HG03108 (cell line): ENCODE measurements around the gene SPOCD1.
A peak's percentile ranks its signal among the peaks of the same experiment; 100 is the strongest.

Experiments
- ATAC-seq: cut with Tn5 transposase; IDR thresholded peaks from one replicate; pipeline ENCODE4 v1.9.1; 2021; ENCODE audit warnings: moderate library complexity; ENCODE audit not compliant: unreplicated experiment

SPOCD1 gene

DNA sequence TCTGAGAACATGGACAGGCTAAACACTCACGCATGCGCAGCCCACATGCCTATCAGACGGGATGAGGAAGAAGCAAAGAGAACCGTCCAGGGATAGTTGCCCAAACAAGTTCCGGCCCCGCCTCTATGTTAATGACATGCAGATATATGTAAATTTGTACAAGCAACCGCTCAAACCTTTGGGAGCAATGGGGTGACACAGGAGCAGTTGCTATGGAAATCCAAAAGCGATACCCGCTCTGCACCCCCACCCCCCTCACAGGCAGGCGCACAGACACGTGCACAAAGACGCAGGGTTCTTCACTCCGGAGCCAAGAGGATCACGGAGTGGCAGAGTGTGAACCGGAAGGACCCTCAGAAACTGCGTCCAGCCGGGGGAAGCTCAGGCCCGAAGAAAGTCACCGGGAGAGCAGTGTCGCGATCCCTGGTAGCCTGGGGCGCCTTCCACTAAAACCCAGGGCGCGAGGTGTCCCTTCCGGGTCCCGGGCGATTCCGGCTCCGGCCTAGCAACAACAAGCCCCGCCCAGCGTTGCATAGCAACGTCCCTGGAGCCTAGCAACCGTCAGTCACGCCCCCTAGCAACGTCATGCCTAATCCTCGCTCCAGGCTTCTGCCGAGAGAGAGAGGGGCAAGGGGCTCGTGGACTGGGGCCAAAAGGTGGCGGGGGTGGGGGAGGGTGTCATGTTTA, 27.5 kb downstream of the SPOCD1 start:
- ATAC-seq = peak; percentile 40

DNA sequence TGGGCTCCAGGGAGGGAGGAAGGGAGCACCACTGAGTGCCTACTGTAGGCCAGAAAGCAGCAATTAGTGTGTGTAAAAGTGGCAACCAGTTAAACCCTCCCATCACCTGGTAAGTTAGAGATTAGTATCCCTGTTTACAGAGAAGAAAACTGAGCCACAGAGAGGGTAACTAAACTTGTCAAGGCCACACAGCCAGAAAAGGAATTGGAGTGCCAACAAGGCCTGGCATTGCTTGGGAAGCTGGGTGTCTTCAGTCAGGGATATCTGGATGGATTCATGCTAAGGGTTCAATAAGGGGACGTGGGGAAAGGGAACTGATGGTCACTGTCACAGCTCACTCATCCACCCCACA, 28.1 kb downstream of the SPOCD1 start:
- ATAC-seq = no peak

DNA sequence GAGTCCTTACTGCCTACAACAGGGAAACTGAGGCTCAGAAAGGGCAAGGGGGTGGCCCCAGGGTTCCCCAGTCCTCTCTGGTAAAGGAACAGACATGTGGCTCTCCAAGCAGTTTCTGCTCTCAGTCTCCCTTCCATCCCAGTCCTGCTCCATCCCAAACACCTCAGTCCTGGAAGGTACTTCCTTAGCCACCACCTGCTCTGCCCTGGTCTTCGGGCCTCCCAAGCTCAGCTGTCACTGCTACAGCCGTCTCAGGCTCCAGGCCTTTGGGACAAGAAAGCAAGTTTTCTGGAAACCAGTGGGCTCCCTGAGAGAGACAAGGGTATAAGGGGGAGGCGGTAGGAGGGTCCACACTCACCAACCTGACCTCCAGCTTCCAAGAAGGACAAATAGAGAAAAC, 28.6 kb downstream of the SPOCD1 start:
- no peak for ATAC-seq

GRCh38 chr1:31786366-31787060, 29.3 kb downstream of the SPOCD1 start:
- no peak for ATAC-seq

GRCh38 chr1:31785947-31786290, 29.9 kb downstream of the SPOCD1 start:
- no peak for ATAC-seq

DNA sequence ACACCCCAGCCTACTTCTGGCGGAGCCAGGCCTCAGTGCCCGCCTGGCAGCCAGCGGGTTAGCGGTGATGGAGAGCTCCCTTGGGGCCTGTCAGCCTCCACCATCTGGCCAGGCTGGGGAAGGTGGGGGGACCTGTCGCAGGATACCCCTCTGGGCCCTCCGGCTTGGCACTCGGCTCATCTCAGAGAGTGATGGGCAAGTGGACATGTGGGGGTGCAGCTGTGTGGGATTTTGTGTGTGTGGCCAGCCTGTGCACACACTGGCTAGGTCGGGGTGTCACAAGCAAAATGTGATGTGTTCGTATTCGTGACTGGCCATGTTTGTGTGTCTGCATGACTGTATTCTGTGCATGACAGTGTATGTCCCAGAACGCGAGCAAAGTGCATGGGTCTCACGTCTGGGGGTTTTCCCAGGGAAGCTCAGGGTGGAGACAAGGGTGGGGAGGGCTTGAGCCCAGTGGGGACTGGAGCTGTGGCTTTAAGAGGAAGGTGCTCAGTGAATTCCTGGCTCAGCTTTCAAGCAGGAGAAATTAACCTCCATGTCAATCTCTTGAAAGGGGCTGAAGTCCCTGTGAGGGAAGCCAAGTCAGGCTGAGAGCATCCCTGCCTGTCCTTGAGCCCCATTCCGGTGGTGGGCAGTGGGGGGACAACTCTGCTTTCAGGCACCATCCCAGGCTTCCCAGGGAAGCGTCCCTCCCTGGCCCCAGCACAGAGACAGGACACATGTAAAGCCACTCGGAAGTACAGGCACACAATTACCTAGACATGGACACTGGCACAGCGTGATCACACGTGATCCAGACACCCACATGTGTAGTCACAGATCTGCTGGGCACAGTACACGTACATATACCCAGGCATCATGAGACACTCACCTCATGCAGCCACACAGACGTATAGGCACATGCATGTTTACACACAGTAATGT, 30.5 kb downstream of the SPOCD1 start:
- ATAC-seq = no peak

DNA sequence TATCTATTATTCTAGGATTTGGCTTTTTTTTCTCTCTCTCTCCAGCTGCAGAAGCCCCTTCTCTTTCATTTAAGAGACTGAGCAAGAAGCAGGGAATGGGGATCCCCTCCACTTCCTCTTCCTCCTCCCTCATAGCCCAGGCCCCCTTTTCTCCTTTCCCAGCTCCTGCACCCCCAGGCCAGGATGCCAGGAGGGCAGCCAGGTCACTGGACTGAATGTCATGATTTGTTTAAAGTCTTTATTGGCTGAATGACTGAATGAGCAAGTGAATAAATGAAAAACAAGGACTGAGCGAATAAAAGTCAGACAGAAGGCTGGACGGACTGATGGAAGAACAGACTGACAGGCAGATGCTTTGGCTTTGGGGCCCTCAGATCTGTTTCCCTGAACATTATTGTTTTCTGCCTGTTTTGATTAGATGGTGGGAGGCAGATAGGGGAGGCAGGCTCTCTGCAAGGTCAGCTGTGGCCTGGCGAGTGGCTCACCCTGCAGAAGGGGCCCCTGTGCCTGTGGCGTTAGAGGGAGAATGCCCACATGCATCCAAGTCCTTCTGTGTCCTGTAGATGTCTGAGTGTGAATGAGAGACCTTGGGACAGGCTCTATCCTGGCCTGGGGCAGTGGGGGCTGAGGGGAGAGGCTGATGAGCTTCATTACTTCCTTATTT, 31.3 kb downstream of the SPOCD1 start:
- ATAC-seq = no peak

DNA sequence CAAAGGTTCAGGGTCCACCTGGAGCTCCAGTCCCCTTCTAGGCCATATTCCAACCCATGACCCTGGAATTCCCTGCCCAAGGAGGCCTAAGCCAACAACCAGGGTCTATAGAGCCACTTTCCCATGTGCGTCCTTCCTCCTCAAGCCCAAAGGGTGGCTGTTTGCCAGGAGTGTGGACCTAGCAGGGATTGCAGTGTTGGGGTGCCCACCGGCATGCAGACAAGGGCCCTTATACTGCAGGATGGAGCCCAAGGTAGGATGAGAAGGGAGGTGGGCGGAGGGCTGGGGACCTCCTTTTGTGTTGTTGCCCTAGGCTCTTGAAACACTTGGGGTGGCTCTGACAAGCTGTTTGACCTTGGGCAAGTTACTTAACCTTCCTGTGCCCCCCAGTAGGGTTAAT, 32.0 kb downstream of the SPOCD1 start:
- no peak for ATAC-seq

- no peak for ATAC-seq
These were observed 33.1 kb downstream of the SPOCD1 start for GRCh38 chr1:31782421-31783410.

GRCh38 chr1:31781756-31782371, 34.0 kb downstream of the SPOCD1 start:
- ATAC-seq = no peak

DNA sequence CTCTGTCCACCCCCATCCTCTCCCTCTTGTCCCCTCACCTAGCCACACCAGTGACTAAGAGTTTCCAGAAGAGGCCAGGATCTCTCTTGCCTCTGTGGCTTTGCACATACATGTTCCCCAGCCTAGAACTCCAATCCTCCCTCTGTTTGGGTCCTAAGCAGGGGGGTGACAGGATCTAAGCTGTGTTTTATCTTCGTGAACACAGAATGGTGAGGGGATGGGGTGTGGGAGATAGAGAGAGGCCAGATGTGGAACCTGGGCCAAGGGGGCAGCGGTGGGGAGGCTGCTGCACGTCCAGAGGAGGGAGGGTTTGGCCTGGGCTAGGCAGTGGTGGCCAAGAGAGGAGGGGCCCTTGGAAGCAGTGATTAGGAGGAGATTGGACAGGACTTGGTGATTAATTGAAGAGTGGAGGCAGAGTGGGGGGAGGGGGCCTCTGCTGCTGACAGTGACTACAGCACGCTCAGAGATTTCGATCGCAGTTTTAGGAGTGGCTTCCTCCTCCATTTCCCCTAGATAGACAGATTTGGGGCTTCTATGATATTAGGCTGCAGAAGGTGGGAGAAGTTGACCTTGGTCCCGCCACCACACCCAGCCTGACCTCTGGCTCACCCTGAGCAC, 34.6 kb downstream of the SPOCD1 start:
- no peak for ATAC-seq

- ATAC-seq = no peak
These were observed 35.2 kb downstream of the SPOCD1 start for GRCh38 chr1:31780632-31781031.

DNA sequence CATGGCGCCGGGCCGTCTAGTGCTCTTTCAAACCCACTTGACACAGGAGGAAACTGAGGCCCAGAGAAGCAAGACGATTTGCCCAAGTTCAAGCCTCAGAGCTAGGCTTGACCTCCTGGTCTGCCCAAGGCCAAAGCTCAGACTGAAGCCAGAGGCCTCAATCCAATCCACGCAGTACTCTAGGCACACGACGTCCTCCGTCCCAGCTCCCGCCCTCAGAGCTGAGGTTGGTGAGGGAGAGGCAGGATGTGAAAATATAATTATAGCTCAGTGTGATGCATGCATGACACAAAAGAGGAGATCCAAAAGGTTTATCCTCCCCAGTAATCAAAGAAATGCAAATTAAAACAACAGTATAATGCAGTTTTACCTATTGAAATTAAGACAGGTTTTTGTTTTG, 36.1 kb downstream of the SPOCD1 start:
- ATAC-seq = no peak

- no peak for ATAC-seq
These were observed 36.9 kb downstream of the SPOCD1 start for GRCh38 chr1:31778763-31779488.

- no peak for ATAC-seq
These were observed 39.3 kb downstream of the SPOCD1 start for GRCh38 chr1:31776516-31776915.

DNA sequence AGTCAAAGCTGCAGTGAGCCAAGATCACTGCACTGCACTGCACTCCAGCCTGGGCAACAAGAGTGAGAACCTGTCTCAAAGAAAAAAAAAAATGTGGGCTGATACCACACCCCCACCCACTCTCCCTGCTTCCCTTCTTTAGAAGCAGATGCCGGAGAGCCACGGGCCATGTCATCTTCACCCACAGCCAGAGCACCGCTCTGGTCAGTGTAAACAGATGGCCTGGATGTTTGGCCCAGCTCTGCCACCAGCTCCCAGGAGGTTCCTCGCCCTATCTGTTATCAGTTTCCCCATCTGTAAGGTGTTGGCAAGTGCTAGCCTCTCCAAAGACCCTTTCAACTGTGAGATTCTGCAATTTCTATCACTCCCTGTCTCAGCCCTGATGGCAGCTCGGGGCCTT, 39.8 kb downstream of the SPOCD1 start:
- ATAC-seq = no peak

GRCh38 chr1:31775210-31775999, 40.4 kb downstream of the SPOCD1 start:
- ATAC-seq = no peak

DNA sequence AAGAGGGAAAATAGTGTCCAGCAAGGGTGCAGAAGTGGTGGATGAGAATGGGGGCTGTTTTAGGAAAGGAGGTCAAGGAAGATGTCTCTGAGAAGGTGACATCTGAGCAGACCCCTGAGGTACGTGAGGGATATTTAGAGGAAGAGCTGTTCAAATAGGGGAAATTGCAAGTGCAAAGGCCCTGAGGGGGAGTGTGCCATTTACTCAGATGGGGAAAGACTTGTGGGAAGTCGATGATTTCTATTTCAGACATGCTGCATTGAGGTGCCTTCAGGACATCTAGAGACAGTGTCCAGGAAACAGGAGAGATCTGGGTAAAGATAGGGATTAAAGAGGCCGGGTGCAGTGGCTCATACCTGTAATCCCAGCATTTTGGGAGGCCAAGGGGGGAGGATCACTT, 41.3 kb downstream of the SPOCD1 start:
- ATAC-seq = no peak
